ENCODE data around the gene INSL3. TPM values are rescaled to one million over a fixed set of nuclear protein-coding genes. Genes with fewer than 3 reads are reported as not detected.
A peak's percentile ranks its signal among the peaks of the same experiment; 100 is the strongest.

INSL3 gene
- total and polyA plus RNA-seq, 2 donors from 2014 or later = not detected

- Histone ChIP-seq H3K36me3 (ENCODE audit: control insufficient read depth in 2 of 3, insufficient read depth in 3 of 3, low read length in 3 of 3) (no peaks in the 10 kb centered on the region), H3K9ac (ENCODE audit: low read length in 3 of 3) (no peak overlapping the region), H3K4me3 (ENCODE audit: low read length in 3 of 3) (no peak overlapping the region), H3K4me1 (ENCODE audit: control insufficient read depth in 2 of 3, insufficient read depth in 2 of 3, low read depth in 1 of 3, low read length in 3 of 3) (peaks cover 0 to 4% (median 2%) of the 10 kb centered on the region in 3 donors), H3K27me3 (ENCODE audit: control insufficient read depth, insufficient read depth, low read length) (no peaks in the 10 kb centered on the region), H3K9me3 (ENCODE audit: control insufficient read depth in 2 of 3, insufficient read depth in 1 of 3, low read length in 3 of 3) (no peaks in the 10 kb centered on the region), H3K27ac (ENCODE audit: low read depth in 2 of 2, low read length in 2 of 2) (peak overlapping the region in 1 of 2 donors; percentile 67)
- intact Hi-C loops (cut with DNase I) = no loop called here
- FAIRE-seq (no peak), DNase-seq (no peak)
- TF ChIP-seq, protein P1, sequence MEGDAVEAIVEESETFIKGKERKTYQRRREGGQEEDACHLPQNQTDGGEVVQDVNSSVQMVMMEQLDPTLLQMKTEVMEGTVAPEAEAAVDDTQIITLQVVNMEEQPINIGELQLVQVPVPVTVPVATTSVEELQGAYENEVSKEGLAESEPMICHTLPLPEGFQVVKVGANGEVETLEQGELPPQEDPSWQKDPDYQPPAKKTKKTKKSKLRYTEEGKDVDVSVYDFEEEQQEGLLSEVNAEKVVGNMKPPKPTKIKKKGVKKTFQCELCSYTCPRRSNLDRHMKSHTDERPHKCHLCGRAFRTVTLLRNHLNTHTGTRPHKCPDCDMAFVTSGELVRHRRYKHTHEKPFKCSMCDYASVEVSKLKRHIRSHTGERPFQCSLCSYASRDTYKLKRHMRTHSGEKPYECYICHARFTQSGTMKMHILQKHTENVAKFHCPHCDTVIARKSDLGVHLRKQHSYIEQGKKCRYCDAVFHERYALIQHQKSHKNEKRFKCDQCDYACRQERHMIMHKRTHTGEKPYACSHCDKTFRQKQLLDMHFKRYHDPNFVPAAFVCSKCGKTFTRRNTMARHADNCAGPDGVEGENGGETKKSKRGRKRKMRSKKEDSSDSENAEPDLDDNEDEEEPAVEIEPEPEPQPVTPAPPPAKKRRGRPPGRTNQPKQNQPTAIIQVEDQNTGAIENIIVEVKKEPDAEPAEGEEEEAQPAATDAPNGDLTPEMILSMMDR (IDR thresholded peaks at IDR 0.05; ENCODE audit: borderline replicate concordance, extremely low read depth, insufficient read depth) = no peak
Observed at GRCh38 chr19:17796838-17797423, 24.4 kb downstream of the INSL3 start.

GRCh38 chr19:17796013-17796837 lies 25.1 kb downstream of the INSL3 start:
- H3K27ac ChIP-seq (ENCODE audit: low read depth in 2 of 2, low read length in 2 of 2) = no peak overlapping the region
- DNase-seq = peak in 1 of 5 donors; percentile 81
- FAIRE-seq = no peak

GRCh38 chr19:17795495-17795856 lies 25.8 kb downstream of the INSL3 start:
- H3K4me1 ChIP-seq (ENCODE audit: control insufficient read depth in 2 of 3, insufficient read depth in 2 of 3, low read depth in 1 of 3, low read length in 3 of 3) = peaks cover 0 to 4% (median 2%) of the 10 kb centered on the region in 3 donors
- H3K9ac ChIP-seq (ENCODE audit: low read length in 3 of 3) = no peak overlapping the region
- DNase-seq (no peak), FAIRE-seq (no peak)
- H3K4me3 ChIP-seq (ENCODE audit: low read length in 3 of 3) = peak overlapping the region in 1 of 3 donors; percentile 16
- intact Hi-C loops (cut with DNase I) = no loop called here
- no peaks in the 10 kb centered on the region for H3K36me3 ChIP-seq (ENCODE audit: control insufficient read depth in 2 of 3, insufficient read depth in 3 of 3, low read length in 3 of 3)
- no peaks in the 10 kb centered on the region for H3K9me3 ChIP-seq (ENCODE audit: control insufficient read depth in 2 of 3, insufficient read depth in 1 of 3, low read length in 3 of 3)
- no peak overlapping the region for H3K27ac ChIP-seq (ENCODE audit: low read depth in 2 of 2, low read length in 2 of 2)
- TF ChIP-seq, protein P1 (IDR thresholded peaks at IDR 0.05; ENCODE audit: borderline replicate concordance, extremely low read depth, insufficient read depth) = no peak
- no peaks in the 10 kb centered on the region for H3K27me3 ChIP-seq (ENCODE audit: control insufficient read depth, insufficient read depth, low read length)

More at GRCh38 chr19:17796013-17796837, 25.1 kb downstream of the INSL3 start:
- Histone ChIP-seq H3K4me1 (ENCODE audit: control insufficient read depth in 2 of 3, insufficient read depth in 2 of 3, low read depth in 1 of 3, low read length in 3 of 3) (peaks cover 0 to 4% (median 2%) of the 10 kb centered on the region in 3 donors), H3K36me3 (ENCODE audit: control insufficient read depth in 2 of 3, insufficient read depth in 3 of 3, low read length in 3 of 3) (no peaks in the 10 kb centered on the region), H3K9ac (ENCODE audit: low read length in 3 of 3) (no peak overlapping the region), H3K4me3 (ENCODE audit: low read length in 3 of 3) (no peak overlapping the region), H3K27me3 (ENCODE audit: control insufficient read depth, insufficient read depth, low read length) (no peaks in the 10 kb centered on the region), H3K9me3 (ENCODE audit: control insufficient read depth in 2 of 3, insufficient read depth in 1 of 3, low read length in 3 of 3) (no peaks in the 10 kb centered on the region)
- intact Hi-C loops (cut with DNase I) = no loop called here
- TF ChIP-seq, protein P1 (IDR thresholded peaks at IDR 0.05; ENCODE audit: borderline replicate concordance, extremely low read depth, insufficient read depth) = no peak

Data from kidney (tissue), 14 donors.